ENCODE measurements around the gene CTNNA2. TPM values are rescaled to one million over a fixed set of nuclear protein-coding genes. Genes with fewer than 3 reads are reported as not detected.

Gene CTNNA2
- polyA plus RNA-seq, 1 experiment, result not detected

GRCh38 chr2:79892123-79892522 is 379.3 kb downstream of the CTNNA2 start:
- H3K27me3 ChIP-seq (ENCODE audit: control insufficient read depth, insufficient read depth, low read length), result no peaks in the 10 kb centered on the region
- H3K4me3 ChIP-seq (ENCODE audit: low read depth, low read length), result no peak overlapping the region
- POLR2A ChIA-PET, result no interaction called here
- no peak for TF ChIP-seq CTCF (IDR thresholded peaks at IDR 0.05; ENCODE audit: low read depth, low read length)
- no peaks in the 10 kb centered on the region for H3K9me3 ChIP-seq (ENCODE audit: control insufficient read depth, insufficient read depth, low read length)
- DNase-seq (ENCODE audit: low read depth, low spot score), result no peak
- no peak overlapping the region for H3K27ac ChIP-seq (ENCODE audit: low read depth, low read length)
- CTCF ChIA-PET, result no interaction called here

- TF ChIP-seq CTCF (IDR thresholded peaks at IDR 0.05; ENCODE audit: low read depth, low read length), result no peak
- CTCF ChIA-PET, result interaction anchor here (0.6 kb wide), 1 partner anchor 10 kb away, joined by 3 read pairs; no protein-coding TSS in a partner anchor
- Histone ChIP-seq H3K9me3 (ENCODE audit: control insufficient read depth, insufficient read depth, low read length) (no peaks in the 10 kb centered on the region), H3K27ac (ENCODE audit: low read depth, low read length) (no peak overlapping the region), H3K4me3 (ENCODE audit: low read depth, low read length) (no peak overlapping the region), H3K27me3 (ENCODE audit: control insufficient read depth, insufficient read depth, low read length) (no peaks in the 10 kb centered on the region)
- DNase-seq (ENCODE audit: low read depth, low spot score), result no peak
- POLR2A ChIA-PET, result no interaction called here
These were observed 386.3 kb downstream of the CTNNA2 start for GRCh38 chr2:79899196-79899595.

- DNase-seq (ENCODE audit: low read depth, low spot score), result no peak
- Histone ChIP-seq H3K27ac (ENCODE audit: low read depth, low read length) (no peak overlapping the region), H3K4me3 (ENCODE audit: low read depth, low read length) (no peak overlapping the region), H3K9me3 (ENCODE audit: control insufficient read depth, insufficient read depth, low read length) (no peaks in the 10 kb centered on the region), H3K27me3 (ENCODE audit: control insufficient read depth, insufficient read depth, low read length) (no peaks in the 10 kb centered on the region)
- ChIA-PET POLR2A (no interaction called here), CTCF (no interaction called here)
- TF ChIP-seq CTCF (IDR thresholded peaks at IDR 0.05; ENCODE audit: low read depth, low read length), result no peak
These were observed 388.3 kb downstream of the CTNNA2 start for GRCh38 chr2:79901161-79901560.

- TF ChIP-seq CTCF (IDR thresholded peaks at IDR 0.05; ENCODE audit: low read depth, low read length), result no peak
- H3K4me3 ChIP-seq (ENCODE audit: low read depth, low read length), result no peak overlapping the region
- CTCF ChIA-PET, result no interaction called here
- no peaks in the 10 kb centered on the region for H3K9me3 ChIP-seq (ENCODE audit: control insufficient read depth, insufficient read depth, low read length)
- POLR2A ChIA-PET, result no interaction called here
- H3K27ac ChIP-seq (ENCODE audit: low read depth, low read length), result no peak overlapping the region
- no peaks in the 10 kb centered on the region for H3K27me3 ChIP-seq (ENCODE audit: control insufficient read depth, insufficient read depth, low read length)
- DNase-seq (ENCODE audit: low read depth, low spot score), result no peak
These were observed 390.6 kb downstream of the CTNNA2 start for GRCh38 chr2:79903222-79904000.

- DNase-seq (ENCODE audit: low read depth, low spot score), result no peak
- CTCF ChIA-PET, result no interaction called here
- POLR2A ChIA-PET, result no interaction called here
These were observed 393.5 kb downstream of the CTNNA2 start for GRCh38 chr2:79906139-79906890.

More at GRCh38 chr2:79906139-79906890, 393.5 kb downstream of the CTNNA2 start:
- H3K4me3 ChIP-seq (ENCODE audit: low read depth, low read length), result no peak overlapping the region
- TF ChIP-seq CTCF (IDR thresholded peaks at IDR 0.05; ENCODE audit: low read depth, low read length), result no peak
- H3K27me3 ChIP-seq (ENCODE audit: control insufficient read depth, insufficient read depth, low read length), result no peaks in the 10 kb centered on the region
- H3K9me3 ChIP-seq (ENCODE audit: control insufficient read depth, insufficient read depth, low read length), result no peaks in the 10 kb centered on the region
- H3K27ac ChIP-seq (ENCODE audit: low read depth, low read length), result no peak overlapping the region
